Measurements from ENCODE around the gene SP6. TPM values are rescaled to one million over a fixed set of nuclear protein-coding genes. Genes with fewer than 3 reads are reported as not detected.
A peak's percentile ranks its signal among the peaks of the same experiment; 100 is the strongest.

SP6 gene
- total RNA-seq, 5 donors from 2014 or later (not counting 1 experiment from before 2014, with no cell fraction given), result 0.10 to 0.26 (median 0.13) TPM

DNA sequence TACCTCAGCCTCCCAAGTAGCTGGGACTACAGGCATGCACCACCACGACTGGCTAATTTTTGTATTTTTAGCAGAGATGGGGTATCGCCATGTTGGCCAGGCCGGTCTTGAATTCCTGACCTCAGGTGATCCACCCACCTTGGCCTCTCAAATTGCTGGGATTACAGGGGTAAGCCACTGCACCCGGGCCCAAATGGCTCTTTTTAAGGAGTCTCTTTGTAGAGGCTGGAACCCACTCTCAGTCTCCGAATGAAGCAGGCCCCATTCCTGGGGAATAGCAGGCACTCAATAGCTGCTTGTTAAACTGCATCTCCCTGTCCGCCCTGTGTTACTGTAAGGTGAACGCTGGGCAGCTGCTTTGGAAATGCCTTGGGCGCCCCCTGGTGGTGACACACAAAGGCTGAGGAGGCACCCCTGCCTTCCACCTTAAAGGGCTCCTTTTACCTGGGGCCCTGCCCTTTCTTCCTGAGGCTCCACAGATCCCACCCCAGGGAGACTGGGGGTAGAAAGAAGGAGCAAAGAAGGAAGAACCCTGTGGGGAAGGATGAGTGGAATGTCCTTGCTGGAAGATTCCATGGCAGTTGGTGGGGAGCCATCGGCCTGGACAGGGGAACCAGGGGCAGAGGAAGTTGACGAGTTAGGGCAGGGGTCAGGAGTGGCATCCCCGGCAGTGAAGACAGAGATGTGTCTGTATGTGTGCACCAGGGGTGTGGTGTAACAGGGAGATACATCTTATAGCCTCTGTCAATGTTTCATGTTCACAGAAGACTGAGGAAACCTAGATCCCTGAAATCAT is 39.0 kb upstream of the SP6 start:
- H3K4me3 Mint-ChIP-seq, result no peak overlapping the region
- Histone ChIP-seq H3K4me3 (ENCODE audit: control insufficient read depth in 1 of 2, extremely low read depth in 1 of 2, low read length in 1 of 2) (no peak overlapping the region), H3K27ac (ENCODE audit: low read length) (no peak overlapping the region), H3K4me1 (ENCODE audit: control insufficient read depth in 1 of 2, extremely low read depth in 1 of 2, insufficient read depth in 2 of 2, low read length in 2 of 2) (peaks cover 12 to 19% of the 10 kb centered on the region in 2 experiments), H3K9me3 (no peaks in the 10 kb centered on the region), H3K36me3 (ENCODE audit: control insufficient read depth in 2 of 2, extremely low read depth in 1 of 2, insufficient read depth in 1 of 2, low read length in 1 of 2) (peaks cover 0 to 2% of the 10 kb centered on the region in 2 donors), H3K27me3 (replicated peaks in 1 of 2; ENCODE audit: control insufficient read depth in 2 of 2, extremely low read depth in 1 of 2, insufficient read depth in 2 of 2, low read length in 1 of 2) (peaks cover 0 to 8% of the 10 kb centered on the region in 2 experiments)
- 54% methylated on average over 10 of the region's 11 CpGs for WGBS (ENCODE audit: insufficient coverage)
- H3K9me3 Mint-ChIP-seq, result no peaks in the 10 kb centered on the region
- H3K27ac Mint-ChIP-seq, result peak overlapping the region in 1 of 2 donors; percentile 49
- peaks cover 26 to 31% (median 29%) of the 10 kb centered on the region in 3 donors for H3K4me1 Mint-ChIP-seq
- no peaks in the 10 kb centered on the region for H3K36me3 Mint-ChIP-seq
- POLR2A ChIA-PET, result interaction anchor here in 1 of 2 donors (0.7 kb wide), 1 partner anchor 10 kb away, joined by 5 read pairs; no protein-coding TSS in a partner anchor
- no peaks in the 10 kb centered on the region for H3K27me3 Mint-ChIP-seq
- peak; percentile 93 to 97 (median 96) for ATAC-seq (replicated peaks in 1 of 4)
- peak; percentile 71 to 95 (median 87) for DNase-seq
- CTCF ChIA-PET, result interaction anchor here (0.5 to 3.1 kb wide), 8 partner anchors 42 to 1914 kb away, joined by 3 to 25 read pairs (median 5); partner anchors contain the start of genes SCRN2 (in 2 of the 2), LRRC46 (in 1 of the 2) and MRPL10 (in 1 of the 2)

DNA sequence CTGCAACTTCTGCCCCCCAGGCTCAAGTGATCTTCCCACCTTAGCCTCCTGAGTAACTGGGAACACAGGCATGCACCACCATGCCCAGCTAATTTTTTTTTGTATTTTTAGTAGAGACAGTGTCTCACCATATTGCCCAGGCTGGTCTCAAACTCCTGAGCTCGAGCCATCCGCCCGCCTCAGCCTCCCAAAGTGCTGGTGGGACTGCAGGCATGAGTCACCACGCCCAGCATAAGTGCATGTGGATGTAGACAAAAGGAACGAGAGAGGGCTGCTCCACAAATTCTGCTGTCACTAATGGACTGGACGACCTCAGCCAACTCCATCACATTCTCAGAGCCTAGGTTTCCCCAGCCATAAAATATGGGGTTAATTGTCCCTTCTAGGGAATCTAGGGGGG is 37.3 kb upstream of the SP6 start:
- Histone ChIP-seq H3K27me3 (replicated peaks in 1 of 2; ENCODE audit: control insufficient read depth in 2 of 2, extremely low read depth in 1 of 2, insufficient read depth in 2 of 2, low read length in 1 of 2) (peaks cover 0 to 19% of the 10 kb centered on the region in 2 experiments), H3K9me3 (no peaks in the 10 kb centered on the region), H3K27ac (ENCODE audit: low read length) (no peak overlapping the region), H3K4me3 (ENCODE audit: control insufficient read depth in 1 of 2, extremely low read depth in 1 of 2, low read length in 1 of 2) (no peak overlapping the region), H3K4me1 (ENCODE audit: control insufficient read depth in 1 of 2, extremely low read depth in 1 of 2, insufficient read depth in 2 of 2, low read length in 2 of 2) (peaks cover 14 to 33% of the 10 kb centered on the region in 2 experiments), H3K36me3 (ENCODE audit: control insufficient read depth in 2 of 2, extremely low read depth in 1 of 2, insufficient read depth in 1 of 2, low read length in 1 of 2) (no peaks in the 10 kb centered on the region)
- Mint-ChIP-seq H3K9me3 (no peaks in the 10 kb centered on the region), H3K36me3 (no peaks in the 10 kb centered on the region), H3K27me3 (no peaks in the 10 kb centered on the region), H3K4me1 (peaks cover 28 to 34% (median 34%) of the 10 kb centered on the region in 3 donors), H3K27ac (no peak overlapping the region), H3K4me3 (no peak overlapping the region)
- ChIA-PET CTCF (interaction anchor here (0.7 to 1.9 kb wide), 2 partner anchors 46 to 47 kb away, joined by 3 to 23 read pairs; partner anchors contain the start of gene SCRN2 (in 2 of the 2)), POLR2A (no interaction called here)
- no CpG with 5 or more reads among the region's 6 CpGs for WGBS (ENCODE audit: insufficient coverage)
- no peak for ATAC-seq (replicated peaks in 1 of 4)
- DNase-seq, result no peak

DNA sequence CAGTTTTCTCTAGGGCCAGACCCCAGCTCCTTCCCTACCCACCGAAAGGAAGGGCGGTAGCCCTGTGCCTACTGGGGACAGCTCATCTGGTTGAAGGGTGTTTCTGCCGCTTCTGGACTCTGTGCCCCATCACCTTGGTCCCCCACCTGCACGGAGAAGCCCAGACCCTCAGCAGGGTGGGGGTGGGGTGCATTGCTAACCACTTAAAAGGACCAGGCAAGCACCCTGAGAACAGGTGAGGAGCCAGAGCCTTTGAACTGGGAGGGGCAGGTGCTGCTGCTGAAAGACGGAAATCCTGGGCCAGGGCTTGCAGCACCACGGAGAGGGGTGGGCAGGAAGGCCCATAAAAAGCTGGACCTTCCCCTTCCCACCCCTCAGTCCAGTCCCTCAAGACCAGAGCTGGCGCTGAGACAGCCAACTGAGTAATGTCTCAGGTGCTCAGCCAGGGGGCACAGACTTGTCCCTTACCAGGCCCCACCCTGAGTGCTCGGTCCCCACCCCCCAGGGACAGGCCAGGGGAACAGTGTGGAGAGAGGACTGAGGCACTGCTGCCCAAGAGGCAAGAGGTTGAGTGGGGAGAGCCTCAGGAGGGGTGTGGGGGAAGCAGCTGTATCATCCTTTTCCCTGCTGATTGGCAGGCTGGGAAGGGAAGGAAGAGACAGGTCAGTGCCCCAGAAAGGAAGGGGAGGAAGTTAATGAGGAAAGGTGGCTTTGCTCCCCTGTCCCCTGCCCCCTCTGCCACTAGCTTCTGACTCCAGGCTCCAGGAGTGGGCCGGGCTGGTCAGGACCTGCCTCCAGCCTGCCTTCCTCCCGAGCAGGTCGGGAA is 34.2 kb upstream of the SP6 start:
- Mint-ChIP-seq H3K9me3 (no peaks in the 10 kb centered on the region), H3K36me3 (no peaks in the 10 kb centered on the region), H3K27me3 (no peaks in the 10 kb centered on the region), H3K4me1 (peaks cover 37 to 41% (median 40%) of the 10 kb centered on the region in 3 donors), H3K27ac (peak overlapping the region in 1 of 2 donors; percentile 36), H3K4me3 (peak overlapping the region in 1 of 3 donors; percentile 69)
- Histone ChIP-seq H3K4me1 (ENCODE audit: control insufficient read depth in 1 of 2, extremely low read depth in 1 of 2, insufficient read depth in 2 of 2, low read length in 2 of 2) (peaks cover 16 to 44% of the 10 kb centered on the region in 2 experiments), H3K4me3 (ENCODE audit: control insufficient read depth in 1 of 2, extremely low read depth in 1 of 2, low read length in 1 of 2) (peak overlapping the region in 1 of 2 donors; percentile 28), H3K9me3 (no peaks in the 10 kb centered on the region), H3K27me3 (replicated peaks in 1 of 2; ENCODE audit: control insufficient read depth in 2 of 2, extremely low read depth in 1 of 2, insufficient read depth in 2 of 2, low read length in 1 of 2) (peaks cover 0 to 35% of the 10 kb centered on the region in 2 experiments), H3K27ac (ENCODE audit: low read length) (no peak overlapping the region), H3K36me3 (ENCODE audit: control insufficient read depth in 2 of 2, extremely low read depth in 1 of 2, insufficient read depth in 1 of 2, low read length in 1 of 2) (no peaks in the 10 kb centered on the region)
- peak in 20 of 35 experiments; percentile 3 to 35 (median 16) for DNase-seq
- CTCF ChIA-PET, result interaction anchor here (0.6 to 1.0 kb wide), 2 partner anchors 44 to 192 kb away, joined by 4 to 5 read pairs; partner anchors contain the start of gene SCRN2 (in 1 of the 2)
- POLR2A ChIA-PET, result interaction anchor here (0.5 to 0.6 kb wide), 2 partner anchors 23 to 105 kb away, joined by 5 to 9 read pairs; no protein-coding TSS in a partner anchor
- 53% methylated on average over 4 of the region's 11 CpGs for WGBS (ENCODE audit: insufficient coverage)
- peak; percentile 42 to 62 (median 56) for ATAC-seq (replicated peaks in 1 of 4)

DNA sequence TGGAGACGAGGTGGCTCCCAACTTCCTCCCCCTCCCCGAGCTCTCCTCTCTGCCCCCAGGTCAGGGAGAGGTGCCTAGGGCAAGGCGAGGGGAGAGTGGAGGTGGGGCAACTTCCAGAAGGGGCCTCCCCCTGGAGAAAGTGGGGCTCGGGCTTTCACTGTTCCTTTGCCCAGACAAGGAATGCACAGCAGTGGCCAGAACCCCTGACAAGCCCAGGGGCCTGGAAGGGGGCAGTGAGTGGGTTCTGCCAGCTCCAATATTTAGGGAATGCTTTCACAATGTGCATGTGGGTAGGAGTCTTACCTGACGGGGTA is 33.4 kb upstream of the SP6 start:
- DNase-seq (no peak), ATAC-seq (replicated peaks in 1 of 4) (no peak)
- H3K9me3 ChIP-seq, result no peaks in the 10 kb centered on the region
- no peaks in the 10 kb centered on the region for H3K36me3 ChIP-seq (ENCODE audit: control insufficient read depth in 2 of 2, extremely low read depth in 1 of 2, insufficient read depth in 1 of 2, low read length in 1 of 2)
- H3K27me3 ChIP-seq (replicated peaks in 1 of 2; ENCODE audit: control insufficient read depth in 2 of 2, extremely low read depth in 1 of 2, insufficient read depth in 2 of 2, low read length in 1 of 2), result peaks cover 0 to 37% of the 10 kb centered on the region in 2 experiments
- Mint-ChIP-seq H3K27me3 (no peaks in the 10 kb centered on the region), H3K9me3 (no peaks in the 10 kb centered on the region), H3K36me3 (no peaks in the 10 kb centered on the region), H3K4me1 (peaks cover 33 to 37% (median 36%) of the 10 kb centered on the region in 3 donors), H3K4me3 (peak overlapping the region in 1 of 3 donors; percentile 69), H3K27ac (no peak overlapping the region)
- CTCF ChIA-PET, result interaction anchor here (0.7 to 1.0 kb wide), 3 partner anchors 19 to 53 kb away, joined by 3 to 4 read pairs (median 3); partner anchors contain the start of genes LRRC46 (in 1 of the 2), MRPL10 (in 1 of the 2) and SCRN2 (in 1 of the 2)
- WGBS (ENCODE audit: insufficient coverage), result 86% methylated on average over 2 of the region's 5 CpGs
- H3K4me3 ChIP-seq (ENCODE audit: control insufficient read depth in 1 of 2, extremely low read depth in 1 of 2, low read length in 1 of 2), result no peak overlapping the region
- POLR2A ChIA-PET, result no interaction called here
- H3K27ac ChIP-seq (ENCODE audit: low read length), result no peak overlapping the region
- peaks cover 16 to 39% of the 10 kb centered on the region in 2 experiments for H3K4me1 ChIP-seq (ENCODE audit: control insufficient read depth in 1 of 2, extremely low read depth in 1 of 2, insufficient read depth in 2 of 2, low read length in 2 of 2)

DNA sequence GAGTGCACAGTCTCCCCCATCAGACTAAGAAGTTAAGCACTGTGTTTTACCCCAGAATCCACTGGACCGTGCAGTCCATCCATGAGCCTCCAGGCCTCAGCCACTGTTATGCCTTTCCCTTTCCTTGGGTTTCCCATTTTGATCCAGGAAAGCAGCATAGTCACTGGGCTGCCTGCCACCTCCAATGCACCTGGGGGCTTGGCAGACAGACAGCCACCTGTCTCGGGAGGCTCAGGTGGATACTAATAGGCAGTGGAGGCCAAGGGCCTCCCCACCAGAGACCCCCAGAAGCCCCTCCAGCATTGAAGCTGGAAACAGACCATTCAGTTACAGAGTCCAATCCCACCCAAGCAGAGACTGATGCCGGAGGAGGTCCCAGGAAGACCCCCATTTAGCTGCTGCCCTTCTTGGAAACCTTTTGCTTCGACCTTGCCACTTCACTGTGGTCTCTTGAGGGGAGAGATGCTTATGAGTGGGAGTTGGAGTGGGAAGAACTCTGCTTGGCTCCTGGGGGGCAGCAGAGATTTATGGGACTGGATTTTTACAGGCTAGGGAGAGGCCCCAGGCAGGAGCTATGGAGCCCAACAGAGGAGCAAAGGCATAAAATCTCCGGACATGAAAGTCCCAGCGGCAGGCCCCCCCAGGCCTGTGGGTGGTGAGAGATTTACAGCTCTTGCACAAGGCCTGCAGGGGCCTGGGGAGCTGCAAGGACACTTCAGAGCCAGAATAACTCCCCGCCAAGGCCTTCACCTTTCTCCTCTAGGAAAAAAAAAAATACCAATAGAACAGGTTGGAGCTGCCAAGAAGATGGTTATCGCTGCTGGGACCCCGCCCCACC is 32.8 kb upstream of the SP6 start:
- H3K27me3 Mint-ChIP-seq, result peaks cover 0 to 4% of the 10 kb centered on the region in 2 donors

More for the DNA sequence above, 32.8 kb upstream of the SP6 start:
- no peak for DNase-seq
- Histone ChIP-seq H3K36me3 (ENCODE audit: control insufficient read depth in 2 of 2, extremely low read depth in 1 of 2, insufficient read depth in 1 of 2, low read length in 1 of 2) (no peaks in the 10 kb centered on the region), H3K27me3 (replicated peaks in 1 of 2; ENCODE audit: control insufficient read depth in 2 of 2, extremely low read depth in 1 of 2, insufficient read depth in 2 of 2, low read length in 1 of 2) (peaks cover 0 to 36% of the 10 kb centered on the region in 2 experiments), H3K4me1 (ENCODE audit: control insufficient read depth in 1 of 2, extremely low read depth in 1 of 2, insufficient read depth in 2 of 2, low read length in 2 of 2) (peaks cover 16 to 39% of the 10 kb centered on the region in 2 experiments), H3K9me3 (no peaks in the 10 kb centered on the region), H3K4me3 (ENCODE audit: control insufficient read depth in 1 of 2, extremely low read depth in 1 of 2, low read length in 1 of 2) (no peak overlapping the region), H3K27ac (ENCODE audit: low read length) (no peak overlapping the region)
- no peaks in the 10 kb centered on the region for H3K9me3 Mint-ChIP-seq
- peaks cover 33 to 41% (median 40%) of the 10 kb centered on the region in 3 donors for H3K4me1 Mint-ChIP-seq
- no peak for ATAC-seq (replicated peaks in 1 of 4)
- WGBS (ENCODE audit: insufficient coverage), result 80% methylated on average over 3 of the region's 9 CpGs
- H3K4me3 Mint-ChIP-seq, result peak overlapping the region in 1 of 3 donors; percentile 69
- no peak overlapping the region for H3K27ac Mint-ChIP-seq
- no peaks in the 10 kb centered on the region for H3K36me3 Mint-ChIP-seq
- CTCF ChIA-PET, result interaction anchor here (0.7 to 1.0 kb wide), 3 partner anchors 18 to 53 kb away, joined by 3 to 4 read pairs (median 3); partner anchors contain the start of genes LRRC46 (in 1 of the 2), MRPL10 (in 1 of the 2) and SCRN2 (in 1 of the 2)
- POLR2A ChIA-PET, result no interaction called here

Data from T-cell (primary cell).